ENCODE results near the gene TRMU.

TRMU gene

DNA sequence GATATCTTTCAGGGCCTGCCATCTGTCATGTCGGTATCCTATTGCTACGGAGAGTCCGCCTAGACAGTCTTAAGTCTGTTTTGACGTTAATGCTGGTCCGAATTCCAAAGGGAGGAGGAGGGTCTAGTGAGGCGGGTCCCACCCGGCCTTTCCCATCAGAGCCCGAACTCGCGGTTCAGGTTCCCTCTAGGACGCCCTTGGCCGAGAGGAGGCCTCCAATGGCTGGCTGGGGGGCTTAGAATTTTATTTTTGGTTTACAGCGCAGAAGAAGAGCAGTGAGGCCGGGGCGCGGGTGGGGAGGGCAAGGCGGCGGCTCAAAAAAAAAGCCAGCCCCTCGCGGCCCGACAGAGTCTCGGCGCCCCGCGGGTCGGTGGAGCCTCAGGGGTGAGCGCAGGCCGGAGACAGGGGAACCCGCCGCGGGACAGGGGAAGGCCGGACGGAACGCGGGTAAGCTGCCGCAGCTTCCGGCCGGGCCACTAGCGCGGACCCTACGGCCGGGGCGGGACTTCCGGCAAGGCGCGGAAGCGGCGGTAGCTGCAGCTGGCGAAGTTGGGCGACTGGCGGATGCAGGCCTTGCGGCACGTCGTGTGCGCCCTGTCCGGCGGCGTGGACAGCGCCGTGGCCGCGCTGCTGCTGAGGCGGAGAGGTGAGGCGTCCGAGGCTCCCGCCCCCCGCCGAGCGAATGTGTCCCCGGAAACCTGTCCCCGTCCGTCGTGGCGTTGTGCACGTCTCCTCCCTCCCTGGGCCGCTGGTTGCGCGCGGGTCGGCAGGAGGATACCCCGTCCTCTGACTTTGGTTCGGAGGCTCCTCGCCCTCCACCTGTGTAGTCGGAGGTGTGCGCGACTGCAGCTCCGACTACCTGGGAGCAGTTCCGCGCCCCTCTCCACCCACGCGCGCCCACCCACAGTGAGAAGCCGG, at the start of gene TRMU:
Gene TRMU (plus strand): TSS at position 514 of the 918 bp plus-strand sequence. CDS start 51 bp downstream, at position 565.
- peak within 1 kb of the TSS; percentile 91 for H3K27ac ChIP-seq
- TF ChIP-seq, protein P1, sequence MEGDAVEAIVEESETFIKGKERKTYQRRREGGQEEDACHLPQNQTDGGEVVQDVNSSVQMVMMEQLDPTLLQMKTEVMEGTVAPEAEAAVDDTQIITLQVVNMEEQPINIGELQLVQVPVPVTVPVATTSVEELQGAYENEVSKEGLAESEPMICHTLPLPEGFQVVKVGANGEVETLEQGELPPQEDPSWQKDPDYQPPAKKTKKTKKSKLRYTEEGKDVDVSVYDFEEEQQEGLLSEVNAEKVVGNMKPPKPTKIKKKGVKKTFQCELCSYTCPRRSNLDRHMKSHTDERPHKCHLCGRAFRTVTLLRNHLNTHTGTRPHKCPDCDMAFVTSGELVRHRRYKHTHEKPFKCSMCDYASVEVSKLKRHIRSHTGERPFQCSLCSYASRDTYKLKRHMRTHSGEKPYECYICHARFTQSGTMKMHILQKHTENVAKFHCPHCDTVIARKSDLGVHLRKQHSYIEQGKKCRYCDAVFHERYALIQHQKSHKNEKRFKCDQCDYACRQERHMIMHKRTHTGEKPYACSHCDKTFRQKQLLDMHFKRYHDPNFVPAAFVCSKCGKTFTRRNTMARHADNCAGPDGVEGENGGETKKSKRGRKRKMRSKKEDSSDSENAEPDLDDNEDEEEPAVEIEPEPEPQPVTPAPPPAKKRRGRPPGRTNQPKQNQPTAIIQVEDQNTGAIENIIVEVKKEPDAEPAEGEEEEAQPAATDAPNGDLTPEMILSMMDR (conservative IDR thresholded peaks at IDR 0.05), result no peak
- peak; percentile 97 for TF ChIP-seq ZFX (IDR thresholded peaks at IDR 0.05)

DNA sequence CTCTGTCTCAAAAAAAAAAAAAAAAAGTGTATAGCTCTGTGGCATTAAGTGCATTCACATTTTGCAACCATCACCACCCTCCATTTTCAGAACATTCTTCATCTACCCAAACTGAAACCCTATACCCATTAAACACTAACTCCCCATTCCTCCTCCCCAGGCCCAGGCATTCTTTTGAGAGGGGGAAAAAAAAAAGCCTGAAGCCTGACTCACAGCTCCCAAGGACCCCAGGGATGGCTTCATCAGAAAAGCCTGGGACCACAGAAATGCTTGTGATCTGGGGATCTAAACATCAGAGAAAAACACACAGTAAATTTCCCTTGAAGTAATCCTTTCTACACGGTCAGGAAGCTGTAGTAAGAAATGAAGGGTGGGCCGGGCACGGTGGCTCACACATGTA, 49.5 kb upstream of the TRMU start:
- TF ChIP-seq ZFX (IDR thresholded peaks at IDR 0.05), result no peak
- TF ChIP-seq, protein P1 (conservative IDR thresholded peaks at IDR 0.05), result no peak
- H3K27ac ChIP-seq, result no peak overlapping the region

- no peak overlapping the region for H3K27ac ChIP-seq
- TF ChIP-seq ZFX (IDR thresholded peaks at IDR 0.05), result no peak
- TF ChIP-seq, protein P1 (conservative IDR thresholded peaks at IDR 0.05), result no peak
These were observed 48.3 kb upstream of the TRMU start for GRCh38 chr22:46286941-46287872.

DNA sequence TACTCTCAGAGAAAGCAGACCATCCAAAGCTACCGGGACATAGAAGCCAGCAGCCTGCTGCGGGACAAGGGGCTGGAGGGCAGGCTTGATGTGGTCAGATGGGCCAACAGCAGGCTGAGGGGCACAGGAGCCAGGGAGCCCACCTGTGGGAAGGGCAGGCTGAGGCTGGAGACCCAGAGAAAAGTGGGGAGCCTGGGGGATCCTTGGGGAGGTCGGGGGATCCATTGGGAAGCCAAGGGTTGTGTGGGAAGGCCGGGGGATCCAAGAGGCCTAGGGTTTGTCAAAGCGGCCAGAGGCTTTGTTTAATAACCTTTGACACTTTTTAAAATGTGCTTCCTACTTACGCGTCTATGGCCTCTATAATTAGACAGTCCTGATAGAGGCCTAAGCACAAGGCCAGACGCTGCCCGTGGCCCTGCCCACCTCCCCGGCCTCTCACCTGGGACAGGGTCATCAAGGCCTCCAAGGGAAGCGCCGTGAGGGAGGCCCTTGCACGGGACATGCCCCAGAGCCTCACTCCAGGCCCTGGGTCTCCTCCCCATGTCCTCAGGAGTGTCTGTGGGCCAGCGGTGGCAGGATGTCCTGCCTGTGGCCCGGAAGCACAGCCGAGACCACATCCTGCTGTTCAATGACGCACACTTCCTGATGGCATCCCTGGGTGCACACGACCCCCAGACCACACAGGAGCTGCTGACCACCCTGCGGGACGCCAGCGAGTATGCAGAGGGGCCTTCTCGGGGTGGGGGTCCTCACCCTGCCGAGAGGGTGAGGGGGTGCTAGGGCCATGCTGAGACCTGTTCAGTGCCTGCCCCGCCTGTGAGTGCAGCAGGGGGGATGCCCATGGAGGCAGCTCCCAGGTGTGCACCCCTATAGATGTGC, 47.4 kb upstream of the TRMU start:
- H3K27ac ChIP-seq, result no peak overlapping the region
- TF ChIP-seq, protein P1 (conservative IDR thresholded peaks at IDR 0.05), result no peak
- no peak for TF ChIP-seq ZFX (IDR thresholded peaks at IDR 0.05)

GRCh38 chr22:46288846-46289243, 46.7 kb upstream of the TRMU start:
- H3K27ac ChIP-seq, result no peak overlapping the region

DNA sequence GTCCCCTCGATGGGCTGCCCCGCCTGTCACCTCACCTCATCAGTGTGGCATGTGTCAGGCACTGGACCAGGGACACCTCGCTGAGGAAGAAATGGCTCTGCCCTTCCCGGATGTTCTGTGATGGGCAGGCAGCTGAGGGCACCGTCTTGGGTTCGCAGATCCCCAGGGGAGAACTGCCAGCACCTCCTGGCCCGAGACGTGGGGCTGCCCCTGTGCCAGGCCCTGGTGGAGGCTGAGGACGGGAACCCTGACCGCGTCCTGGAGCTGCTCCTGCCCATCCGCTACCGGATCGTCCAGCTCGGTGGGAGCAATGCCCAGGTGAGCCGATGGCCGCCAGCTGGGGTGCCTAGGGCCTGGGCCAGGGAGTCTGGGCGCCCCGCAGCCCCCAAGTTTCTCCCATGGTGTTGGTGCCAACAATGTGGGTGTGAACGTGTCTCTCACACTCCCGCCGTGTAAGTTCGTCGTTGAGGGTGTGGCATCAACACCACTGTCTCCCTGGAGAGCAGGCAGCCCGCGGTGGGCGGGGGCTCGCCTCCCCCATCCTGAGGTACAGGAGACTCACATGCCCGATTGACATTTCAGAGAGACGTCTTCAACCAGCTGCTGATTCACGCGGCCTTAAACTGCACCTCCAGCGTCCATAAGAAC, 46.1 kb upstream of the TRMU start:
- no peak overlapping the region for H3K27ac ChIP-seq

More at GRCh38 chr22:46288846-46289243, 46.7 kb upstream of the TRMU start:
- TF ChIP-seq, protein P1 (conservative IDR thresholded peaks at IDR 0.05), result no peak
- TF ChIP-seq ZFX (IDR thresholded peaks at IDR 0.05), result no peak

More for the DNA sequence above, 46.1 kb upstream of the TRMU start:
- TF ChIP-seq, protein P1 (conservative IDR thresholded peaks at IDR 0.05), result no peak
- TF ChIP-seq ZFX (IDR thresholded peaks at IDR 0.05), result no peak
